NCI-H748 (cell line): ENCODE data around the gene ACAN.

Experiments
- DNase-seq: peaks from one replicate; lab custom pipeline; 2025; ENCODE audit not compliant: unreplicated experiment; lab: John Stamatoyannopoulos, UW

ACAN gene

DNA sequence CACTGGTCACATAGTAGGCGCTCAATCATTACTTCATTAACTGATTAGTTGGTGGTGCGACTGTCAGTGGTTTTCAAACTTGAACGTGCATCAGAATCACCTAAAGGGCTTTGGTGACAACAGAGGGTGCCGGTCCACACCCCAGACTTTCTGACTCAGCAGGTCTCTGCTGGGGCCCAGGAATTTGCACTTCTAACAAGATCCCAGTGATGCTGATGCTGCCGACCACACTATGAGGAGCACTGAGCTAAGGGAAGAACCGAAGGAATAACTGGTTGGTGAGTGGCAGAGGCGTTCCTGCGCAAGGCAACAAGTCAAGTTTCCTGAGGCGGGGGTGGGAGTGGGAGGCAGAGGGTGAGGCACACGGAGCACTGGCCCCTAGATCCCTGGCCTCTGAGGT lies 73.3 kb downstream of the ACAN start:
- DNase-seq, result no peak

- no peak for DNase-seq
These were observed 74.2 kb downstream of the ACAN start for GRCh38 chr15:88877415-88877814.

GRCh38 chr15:88877906-88878305 lies 74.7 kb downstream of the ACAN start:
- no peak for DNase-seq

- peak; percentile 63 for DNase-seq
These were observed 75.5 kb downstream of the ACAN start for GRCh38 chr15:88878720-88879184.

DNA sequence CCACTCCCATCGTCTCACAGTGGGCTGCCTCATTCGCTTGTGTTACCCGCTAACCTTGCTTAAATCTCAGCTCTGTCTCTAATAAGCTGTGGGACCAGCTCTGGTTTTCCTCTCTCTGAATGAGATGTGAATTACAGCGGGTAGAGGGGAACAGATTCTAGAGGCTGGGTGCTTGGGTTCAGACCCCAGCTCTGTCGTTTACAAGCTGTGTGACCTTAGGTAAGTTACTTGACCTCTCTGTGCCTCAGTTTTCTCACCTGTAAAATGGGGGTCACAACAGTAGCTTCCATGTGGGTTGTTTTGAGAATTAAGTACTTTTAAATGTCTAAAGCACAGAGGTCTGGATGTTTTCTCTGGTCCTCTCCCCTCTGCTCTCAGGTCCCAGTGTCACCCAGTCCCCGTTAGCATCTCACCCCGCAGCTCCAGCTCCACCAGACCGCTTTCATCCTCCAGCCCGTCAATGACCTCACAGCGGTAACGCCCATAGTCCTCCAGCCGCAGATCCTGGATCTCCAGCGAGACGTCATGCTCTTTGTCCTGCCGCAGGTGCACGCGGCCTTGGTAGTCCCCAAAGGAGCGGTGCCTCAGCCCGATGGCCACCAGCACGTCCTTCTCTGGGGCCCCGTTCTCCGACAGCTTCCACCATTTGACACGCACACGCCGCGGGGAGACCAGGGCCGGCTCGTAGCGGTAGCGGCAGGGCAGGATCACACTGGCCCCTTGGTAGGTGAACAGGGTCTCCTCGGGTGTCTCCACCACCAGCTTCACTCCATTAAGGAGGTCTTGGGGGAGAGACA lies 77.9 kb downstream of the ACAN start:
- no peak for DNase-seq

GRCh38 chr15:88881775-88882174 lies 78.5 kb downstream of the ACAN start:
- no peak for DNase-seq

GRCh38 chr15:88882785-88883184 lies 79.5 kb downstream of the ACAN start:
- no peak for DNase-seq

- no peak for DNase-seq
These were observed 83.9 kb downstream of the ACAN start for GRCh38 chr15:88887068-88887580.

- DNase-seq, result no peak
These were observed 85.5 kb downstream of the ACAN start for GRCh38 chr15:88888719-88889118.

- no peak for DNase-seq
These were observed 87.3 kb downstream of the ACAN start for GRCh38 chr15:88890495-88890894.

- no peak for DNase-seq
These were observed 88.5 kb downstream of the ACAN start for GRCh38 chr15:88891540-88892254.

GRCh38 chr15:88894348-88894818 lies 91.1 kb downstream of the ACAN start:
- DNase-seq, result peak; percentile 80

DNA sequence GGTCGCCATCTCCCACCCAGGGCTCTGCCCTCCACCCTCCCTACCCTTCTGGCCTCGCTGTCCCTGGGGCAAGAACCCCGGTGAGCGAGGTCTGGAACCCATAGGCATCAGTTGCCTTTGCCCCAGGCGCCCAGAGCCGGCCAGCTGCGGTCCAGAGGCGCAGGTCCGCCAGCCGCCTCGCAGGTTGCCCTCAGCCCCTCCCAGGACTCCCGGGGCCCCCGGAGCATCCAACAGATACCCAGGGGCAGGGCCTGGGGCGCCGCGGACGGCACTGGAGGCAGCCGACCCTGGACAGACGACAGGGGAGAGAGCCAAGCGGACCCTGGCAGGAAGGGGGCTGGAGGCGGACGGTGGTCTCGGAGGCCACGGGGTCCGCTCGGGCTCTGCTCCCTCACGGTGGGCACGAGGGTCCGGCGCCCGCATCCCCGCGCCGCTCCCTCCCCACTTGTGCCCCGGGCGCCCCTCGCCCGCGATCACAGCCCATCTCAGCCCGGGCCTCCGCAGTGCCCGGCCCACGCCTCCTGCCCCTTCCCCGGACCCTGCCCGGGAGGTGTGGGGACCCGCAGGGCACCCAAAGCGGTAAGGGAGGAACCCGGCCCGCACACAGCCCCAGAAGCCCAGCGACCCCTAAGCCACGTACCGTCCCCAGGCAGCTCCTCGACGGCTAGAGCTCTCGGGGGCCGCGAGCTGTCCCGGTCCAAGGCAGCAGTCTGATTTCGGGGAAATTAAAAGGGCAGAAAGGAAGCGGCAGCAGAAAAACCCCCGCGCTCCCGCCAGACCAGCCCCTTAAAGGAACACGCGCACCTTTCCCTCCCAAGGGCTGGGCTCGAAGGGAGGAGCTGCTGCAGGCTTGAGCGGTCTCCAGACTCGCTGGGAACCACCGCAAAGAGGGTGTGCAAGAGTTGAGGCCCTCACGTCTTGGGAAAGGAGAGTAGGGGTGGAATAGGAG lies 91.9 kb downstream of the ACAN start, which contains the start of gene HAPLN3:
HAPLN3 (minus strand) TSS at position 726 of the 949 bp plus-strand sequence. CDS start 8,246 bp downstream, outside the sequence.
- DNase-seq, result peak; percentile 53

DNA sequence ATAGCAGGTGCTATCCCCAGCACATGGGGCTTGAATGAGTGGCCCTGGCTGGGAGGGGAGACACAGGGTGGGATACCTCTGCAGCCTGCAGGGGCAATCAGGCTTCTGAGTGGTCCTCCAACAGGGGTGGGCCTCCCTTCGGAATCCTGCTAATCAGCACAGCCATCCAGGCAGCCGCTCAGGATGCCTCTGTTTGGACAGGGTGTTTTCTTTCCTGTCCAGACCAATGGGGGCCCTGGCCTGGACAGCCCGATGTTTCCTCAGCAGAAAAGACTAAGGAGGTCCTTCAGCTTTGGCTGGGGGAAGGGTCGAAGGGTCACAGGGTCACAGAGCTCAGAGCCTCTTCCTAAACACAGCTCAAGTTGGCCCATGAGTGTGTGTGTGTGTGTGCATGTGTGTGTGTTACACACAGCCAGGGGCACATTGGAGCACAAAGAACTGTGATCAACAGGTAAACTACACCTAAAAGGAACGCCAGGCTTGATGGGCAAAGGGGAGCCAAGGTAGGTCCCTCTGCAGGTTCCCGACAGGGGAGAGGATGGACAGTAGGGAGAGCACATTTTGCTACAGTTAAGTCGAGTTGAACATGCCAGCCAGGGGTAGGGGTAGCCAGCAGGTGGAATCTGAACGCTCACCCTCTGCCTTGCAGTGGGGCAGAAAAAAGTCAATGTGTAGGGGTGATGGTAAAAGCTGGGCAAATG lies 93.2 kb downstream of the ACAN start:
- DNase-seq, result no peak

GRCh38 chr15:88897142-88897455 lies 93.9 kb downstream of the ACAN start:
- DNase-seq, result no peak

- peak; percentile 13 for DNase-seq
These were observed 94.4 kb downstream of the ACAN start for GRCh38 chr15:88897456-88898194.

DNA sequence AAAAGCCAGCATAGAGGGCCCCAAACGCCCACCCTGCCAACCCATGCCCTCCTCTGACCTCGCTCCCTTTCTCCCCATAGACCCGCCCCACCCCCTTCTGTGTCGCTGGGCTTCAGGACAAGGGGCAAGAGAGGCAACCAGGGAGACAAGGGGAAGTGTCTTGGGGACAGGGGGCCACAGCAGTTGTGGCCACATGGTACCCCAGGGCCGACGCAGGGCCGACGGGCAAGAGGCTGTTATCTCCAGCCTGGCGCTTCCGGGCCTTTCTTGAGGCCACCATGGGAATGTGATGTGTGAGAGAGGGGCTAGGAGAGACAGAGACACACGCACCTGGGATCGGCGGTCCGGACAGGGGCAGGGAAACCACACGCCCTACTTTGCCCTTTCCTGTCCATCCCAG lies 95.5 kb downstream of the ACAN start:
- DNase-seq, result no peak

- no peak for DNase-seq
These were observed 96.0 kb downstream of the ACAN start for GRCh38 chr15:88899251-88899650.

DNA sequence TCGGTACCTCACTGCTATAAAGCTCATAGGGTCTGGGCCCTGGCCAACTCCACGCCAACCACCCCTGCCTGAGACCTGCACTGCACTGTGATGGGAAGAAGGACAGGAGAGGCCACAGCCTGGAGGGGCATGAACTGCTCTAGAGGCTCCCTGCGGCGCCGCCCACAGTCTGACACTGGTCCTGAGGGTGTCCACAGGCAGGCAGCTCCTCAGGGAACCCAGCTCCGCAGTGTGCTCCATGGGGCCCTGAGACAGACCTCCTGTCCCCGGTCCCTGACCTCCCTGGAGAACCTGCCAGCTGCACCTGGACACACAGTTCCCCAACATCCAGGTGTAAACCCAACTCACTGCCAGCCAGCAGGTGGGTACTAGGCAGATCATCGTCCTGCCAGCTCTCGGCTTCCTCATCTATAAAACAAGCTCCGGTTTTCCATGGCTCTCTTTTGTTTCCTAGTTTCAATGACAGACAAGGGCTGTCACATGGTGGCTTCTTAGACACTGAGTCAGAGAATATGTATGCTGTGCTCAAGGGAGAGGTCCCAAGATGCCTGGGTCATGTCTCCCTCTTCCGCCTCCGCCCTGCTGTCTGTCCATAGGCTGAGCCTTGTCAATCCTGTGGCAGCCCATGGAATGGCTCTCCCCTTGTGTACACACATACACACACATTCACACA lies 97.2 kb downstream of the ACAN start:
- no peak for DNase-seq
